HEK293 (cell line): Measurements from ENCODE around the gene DNAJC4.
A peak's percentile ranks its signal among the peaks of the same experiment; 100 is the strongest.

Source experiments
- CTCF ChIA-PET: fragments of 350-600 bp; formaldehyde crosslinking; extraction: SDS; loops from one replicate; lab custom pipeline; 2021; ENCODE audit warnings: antibody characterized with exemption; lab: Yijun Ruan, JAX
- POLR2A ChIA-PET: fragments of 300-600 bp; formaldehyde crosslinking; extraction: SDS; loops from one replicate; lab custom pipeline; 2020; ENCODE audit warnings: antibody characterized with exemption, inconsistent platforms; lab: Yijun Ruan, JAX
- H3K27ac ChIP-seq: fragments of 200-500 bp; sonication (Bioruptor generic); 2 replicates; pipeline ENCODE4 v1.5.1; 2014; ENCODE audit warnings: low read depth, low read length, control low read depth, inconsistent platforms; ENCODE audit errors: extremely low read depth
- H3K36me3 ChIP-seq, 2 experiments: fragments of 200-500 bp in 1 of 2; sonication (Bioruptor generic) in 1 of 2; 1 replicate in 1 of 2; 2 replicates in 1 of 2; pipeline ENCODE4 v1.5.1; 2014 to 2017; ENCODE audit warnings: inconsistent platforms in 2 of 2, low read length in 2 of 2; ENCODE audit not compliant: control insufficient read depth in 2 of 2, insufficient read depth in 1 of 2
- H3K4me1 ChIP-seq: fragments of 200-500 bp; sonication (Bioruptor generic); 2 replicates; pipeline ENCODE4 v1.5.1; 2014; ENCODE audit warnings: mild to moderate bottlenecking, low read length, inconsistent platforms; ENCODE audit not compliant: control insufficient read depth, insufficient read depth
- H3K4me3 ChIP-seq: 2 replicates; pipeline ENCODE4 v1.5.1; 2011; ENCODE audit warnings: low read depth, mild to moderate bottlenecking, control low read depth, low read length, moderate library complexity
- H3K9me3 ChIP-seq: fragments of 200-500 bp; sonication (Bioruptor generic); 2 replicates; pipeline ENCODE4 v1.5.1; 2014; ENCODE audit warnings: low read depth, low read length, inconsistent platforms; ENCODE audit not compliant: control insufficient read depth, insufficient read depth
- EGR2 ChIP-seq: fragments of 450-650 bp; formaldehyde crosslinking; IDR thresholded peaks from 2 replicates; pipeline ENCODE4 v1.5.1; 2016; ENCODE audit warnings: low read depth, missing biosample characterization, missing genetic modification characterization
- KLF1 ChIP-seq: fragments of 450-650 bp; formaldehyde crosslinking; IDR thresholded peaks from 2 replicates; pipeline ENCODE4 v1.5.1; 2016; ENCODE audit warnings: missing biosample characterization, missing genetic modification characterization
- OVOL3 ChIP-seq: fragments of 450-650 bp; formaldehyde crosslinking; IDR thresholded peaks from 2 replicates; pipeline ENCODE4 v1.5.1; 2016; ENCODE audit warnings: missing biosample characterization, missing genetic modification characterization
- PATZ1 ChIP-seq: fragments of 450-650 bp; formaldehyde crosslinking; IDR thresholded peaks from 2 replicates; pipeline ENCODE4 v1.5.1; 2016; ENCODE audit warnings: missing biosample characterization, missing genetic modification characterization
- SCRT1 ChIP-seq: fragments of 450-650 bp; formaldehyde crosslinking; IDR thresholded peaks from 2 replicates; pipeline ENCODE4 v1.5.1; 2016; ENCODE audit warnings: missing biosample characterization, missing genetic modification characterization, borderline replicate concordance
- SETDB1 ChIP-seq: IDR thresholded peaks from one replicate; pipeline ENCODE4 v1.6.1; 2017; ENCODE audit warnings: mild to moderate bottlenecking, low read length, moderate library complexity, mixed read lengths; ENCODE audit not compliant: insufficient read length
- ZBTB48 ChIP-seq: fragments of 450-650 bp; formaldehyde crosslinking; IDR thresholded peaks from 2 replicates; pipeline ENCODE4 v1.5.1; 2016; ENCODE audit warnings: missing biosample characterization, missing genetic modification characterization
- ZFHX2 ChIP-seq: fragments of 450-650 bp; formaldehyde crosslinking; conservative IDR thresholded peaks from 2 replicates; pipeline ENCODE4 v1.5.1; 2016; ENCODE audit warnings: missing biosample characterization, missing genetic modification characterization
- ZFP41 ChIP-seq: fragments of 450-650 bp; formaldehyde crosslinking; IDR thresholded peaks from 2 replicates; pipeline ENCODE4 v1.5.1; 2016; ENCODE audit warnings: missing biosample characterization, missing genetic modification characterization, borderline replicate concordance
- ZIC2 ChIP-seq: fragments of 450-650 bp; formaldehyde crosslinking; IDR thresholded peaks from 2 replicates; pipeline ENCODE4 v1.5.1; 2016; ENCODE audit warnings: missing biosample characterization, missing genetic modification characterization
- ZNF114 ChIP-seq: fragments of 450-650 bp; formaldehyde crosslinking; IDR thresholded peaks from 2 replicates; pipeline ENCODE4 v1.5.0; 2017; ENCODE audit warnings: missing biosample characterization, missing genetic modification characterization
- ZNF121 ChIP-seq: fragments of 450-650 bp; formaldehyde crosslinking; IDR thresholded peaks from 2 replicates; pipeline ENCODE4 v1.5.1; 2016; ENCODE audit warnings: missing biosample characterization, missing genetic modification characterization
- ZNF146 ChIP-seq: fragments of 450-650 bp; formaldehyde crosslinking; IDR thresholded peaks from 2 replicates; pipeline ENCODE4 v1.5.1; 2016; ENCODE audit warnings: missing biosample characterization, missing genetic modification characterization
- ZNF202 ChIP-seq: fragments of 450-650 bp; formaldehyde crosslinking; IDR thresholded peaks from 2 replicates; pipeline ENCODE4 v1.5.1; 2016; ENCODE audit warnings: missing biosample characterization, missing genetic modification characterization, borderline replicate concordance
- ZNF239 ChIP-seq: fragments of 450-650 bp; formaldehyde crosslinking; IDR thresholded peaks from 2 replicates; pipeline ENCODE4 v1.5.1; 2016; ENCODE audit warnings: missing biosample characterization, missing genetic modification characterization
- ZNF391 ChIP-seq: fragments of 450-650 bp; formaldehyde crosslinking; IDR thresholded peaks from 2 replicates; pipeline ENCODE4 v1.5.1; 2016; ENCODE audit warnings: low read depth, missing biosample characterization, missing genetic modification characterization, borderline replicate concordance
- ZNF521 ChIP-seq: fragments of 450-650 bp; formaldehyde crosslinking; IDR thresholded peaks from 2 replicates; pipeline ENCODE4 v1.5.1; 2017; ENCODE audit warnings: missing biosample characterization, mild to moderate bottlenecking, missing genetic modification characterization
- ZNF530 ChIP-seq: fragments of 450-650 bp; formaldehyde crosslinking; IDR thresholded peaks from 2 replicates; pipeline ENCODE4 v1.5.1; 2016; ENCODE audit warnings: low read depth, missing biosample characterization, missing genetic modification characterization
- ZNF548 ChIP-seq: fragments of 450-650 bp; formaldehyde crosslinking; IDR thresholded peaks from 2 replicates; pipeline ENCODE4 v1.5.1; 2016; ENCODE audit warnings: missing biosample characterization, missing genetic modification characterization
- ZNF571 ChIP-seq: fragments of 450-650 bp; formaldehyde crosslinking; IDR thresholded peaks from 2 replicates; pipeline ENCODE4 v1.5.0; 2017; ENCODE audit warnings: missing biosample characterization, missing genetic modification characterization
- ZNF670 ChIP-seq: fragments of 450-650 bp; formaldehyde crosslinking; IDR thresholded peaks from 2 replicates; pipeline ENCODE4 v1.5.1; 2016; ENCODE audit warnings: missing biosample characterization, missing genetic modification characterization, low read depth
- ZNF76 ChIP-seq: fragments of 450-650 bp; formaldehyde crosslinking; IDR thresholded peaks from 2 replicates; pipeline ENCODE4; 2016; ENCODE audit warnings: low read depth, missing biosample characterization, missing genetic modification characterization, borderline replicate concordance
- ZNF792 ChIP-seq: fragments of 450-650 bp; formaldehyde crosslinking; IDR thresholded peaks from 2 replicates; pipeline ENCODE4 v1.5.1; 2016; ENCODE audit warnings: missing biosample characterization, missing genetic modification characterization
- ZSCAN23 ChIP-seq: fragments of 450-650 bp; formaldehyde crosslinking; IDR thresholded peaks from 2 replicates; pipeline ENCODE4 v1.5.1; 2016; ENCODE audit warnings: missing biosample characterization, missing genetic modification characterization
- ZSCAN4 ChIP-seq: fragments of 450-650 bp; formaldehyde crosslinking; IDR thresholded peaks from 2 replicates; pipeline ENCODE4 v1.5.1; 2017; ENCODE audit warnings: missing biosample characterization, missing genetic modification characterization
- TF ChIP-seq, protein P1 (sequence below): fragments of 450-650 bp; formaldehyde crosslinking; IDR thresholded peaks from 2 replicates; pipeline ENCODE4 v1.5.1; 2017; ENCODE audit warnings: missing biosample characterization, missing genetic modification characterization

Gene DNAJC4

DNA sequence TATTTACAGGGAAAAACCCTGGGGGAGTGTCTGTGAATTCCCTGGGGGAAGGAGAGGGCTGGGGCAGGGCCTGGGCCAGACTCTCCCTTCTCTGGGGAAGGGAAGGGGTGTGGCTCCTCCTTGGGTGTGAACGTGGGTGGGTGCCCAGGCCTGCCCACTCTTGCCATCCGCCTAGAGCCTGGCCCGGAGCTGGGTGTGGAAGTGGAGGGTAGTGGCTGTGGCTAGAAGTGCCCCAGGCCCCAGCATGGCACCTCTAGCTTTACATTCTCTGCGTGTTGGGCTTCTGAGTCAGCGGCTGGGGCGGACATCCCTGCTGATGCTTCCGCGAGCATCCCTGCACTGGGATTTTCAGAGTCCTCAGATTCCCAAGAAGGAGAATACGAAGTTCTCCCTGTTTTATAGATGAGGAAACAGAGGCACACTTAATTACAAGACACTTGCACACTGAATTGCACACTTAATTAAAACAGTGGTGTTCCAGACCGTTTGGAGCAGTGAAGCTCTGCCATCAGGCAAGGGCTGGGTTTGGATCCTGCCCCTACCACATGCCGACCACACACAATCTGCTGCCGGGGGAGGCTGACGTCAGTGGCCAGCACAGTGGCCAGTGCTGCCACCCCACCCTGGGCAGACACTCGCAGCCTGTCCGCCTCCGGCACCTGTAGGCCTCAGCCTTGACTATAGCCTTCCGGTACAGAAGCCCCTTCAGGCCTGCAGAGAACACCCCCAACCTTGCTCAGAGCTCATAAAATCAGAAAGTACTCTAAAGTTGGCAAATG lies 46.5 kb downstream of the DNAJC4 start (continued):
- TF ChIP-seq ZBTB48: no peak
- no peak for TF ChIP-seq ZNF521 (tag by site-specific recombination)
- no peak for TF ChIP-seq ZNF792 (tag by site-specific recombination)
- no peak for TF ChIP-seq ZNF114 (tag by site-specific recombination)
- peak; percentile 97 for TF ChIP-seq KLF1 (tag by site-specific recombination)
- TF ChIP-seq ZNF670: no peak
- 0 out of 2 replicates have a peak, but pooled peaks have one; percentile 43 for TF ChIP-seq EGR2
- TF ChIP-seq ZNF76 (tag by site-specific recombination): no peak
- peak; percentile 61 for TF ChIP-seq ZFHX2 (tag by site-specific recombination)
- TF ChIP-seq, all 188 proteins: peak for 4

GRCh38 chr11:64278576-64279190 lies 48.3 kb downstream of the DNAJC4 start:
- peaks cover 9 to 64% of the 10 kb centered on the region in 2 experiments; a peak in 2 of 3 replicates for H3K36me3 ChIP-seq

GRCh38 chr11:64281957-64282770 lies 51.8 kb downstream of the DNAJC4 start:
- POLR2A ChIA-PET: interaction anchor here (0.7 to 1.2 kb wide), 3 partner anchors 11 to 472 kb away, joined by 3 to 7 read pairs (median 4); partner anchors contain the start of gene TRMT112
- Histone ChIP-seq H3K4me3 (no peak overlapping the region), H3K9me3 (no peaks in the 10 kb centered on the region), H3K36me3 (peaks cover 9 to 48% of the 10 kb centered on the region in 2 experiments; a peak in 2 of 3 replicates), H3K27ac (no peak overlapping the region), H3K4me1 (no peaks in the 10 kb centered on the region; the same call in 1 of the 2 replicates)
- TF ChIP-seq PATZ1: no peak
- TF ChIP-seq ZSCAN23 (tag by site-specific recombination): no peak
- TF ChIP-seq, protein P1, sequence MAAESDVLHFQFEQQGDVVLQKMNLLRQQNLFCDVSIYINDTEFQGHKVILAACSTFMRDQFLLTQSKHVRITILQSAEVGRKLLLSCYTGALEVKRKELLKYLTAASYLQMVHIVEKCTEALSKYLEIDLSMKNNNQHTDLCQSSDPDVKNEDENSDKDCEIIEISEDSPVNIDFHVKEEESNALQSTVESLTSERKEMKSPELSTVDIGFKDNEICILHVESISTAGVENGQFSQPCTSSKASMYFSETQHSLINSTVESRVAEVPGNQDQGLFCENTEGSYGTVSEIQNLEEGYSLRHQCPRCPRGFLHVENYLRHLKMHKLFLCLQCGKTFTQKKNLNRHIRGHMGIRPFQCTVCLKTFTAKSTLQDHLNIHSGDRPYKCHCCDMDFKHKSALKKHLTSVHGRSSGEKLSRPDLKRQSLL: no peak
- no peak for TF ChIP-seq ZNF239 (tag by site-specific recombination)
- peak; percentile 73 for TF ChIP-seq ZNF121
- TF ChIP-seq ZNF202 (tag by site-specific recombination): no peak
- CTCF ChIA-PET: interaction anchor here (0.5 to 2.0 kb wide), 3 partner anchors 21 to 516 kb away, joined by 3 to 8 read pairs (median 3); no protein-coding TSS in a partner anchor

More at GRCh38 chr11:64278576-64279190, 48.3 kb downstream of the DNAJC4 start:
- H3K27ac ChIP-seq: no peak overlapping the region
- no peaks in the 10 kb centered on the region for H3K4me1 ChIP-seq
- H3K4me3 ChIP-seq: no peak overlapping the region
- TF ChIP-seq SCRT1 (tag by site-specific recombination) (no peak), ZNF521 (tag by site-specific recombination) (no peak), ZNF530 (no peak), ZIC2 (tag by site-specific recombination) (no peak), SETDB1 (no peak), OVOL3 (tag by site-specific recombination) (no peak), ZNF391 (tag by site-specific recombination) (no peak), ZSCAN4 (no peak), ZFP41 (tag by site-specific recombination) (no peak), ZNF548 (tag by site-specific recombination) (no peak), ZNF146 (tag by site-specific recombination) (no peak), ZNF571 (tag by site-specific recombination) (no peak)
- TF ChIP-seq, all 188 proteins: peak for 0
- no peaks in the 10 kb centered on the region for H3K9me3 ChIP-seq
- POLR2A ChIA-PET: no interaction called here
- CTCF ChIA-PET: interaction anchor here (0.8 to 2.7 kb wide), 3 partner anchors 23 to 76 kb away, joined by 3 to 13 read pairs (median 4); no protein-coding TSS in a partner anchor
